GM19099 (cell line): Measurements from ENCODE around the gene NHEJ1.

Experiments used
- POLR2A ChIP-seq: IDR thresholded peaks from 3 replicates; pipeline ENCODE4 v1.6.1; 2011; ENCODE audit warnings: low read depth; ENCODE audit not compliant: insufficient read length; ENCODE audit errors: extremely low read depth

NHEJ1 gene

GRCh38 chr2:219149667-219150066 is 10.9 kb downstream of the NHEJ1 start:
- TF ChIP-seq POLR2A = no peak

- TF ChIP-seq POLR2A = no peak
These were observed 18.3 kb downstream of the NHEJ1 start for GRCh38 chr2:219142329-219142728.

- TF ChIP-seq POLR2A = no peak
These were observed 19.9 kb downstream of the NHEJ1 start for GRCh38 chr2:219140722-219141121.

- TF ChIP-seq POLR2A = no peak
These were observed 26.6 kb downstream of the NHEJ1 start for GRCh38 chr2:219133976-219134375.

GRCh38 chr2:219131744-219132143 is 28.9 kb downstream of the NHEJ1 start:
- no peak for TF ChIP-seq POLR2A

- no peak for TF ChIP-seq POLR2A
These were observed 29.3 kb downstream of the NHEJ1 start for GRCh38 chr2:219131327-219131726.

GRCh38 chr2:219129589-219129988 is 31.0 kb downstream of the NHEJ1 start:
- TF ChIP-seq POLR2A = no peak

- TF ChIP-seq POLR2A = no peak
These were observed 32.2 kb downstream of the NHEJ1 start for GRCh38 chr2:219128396-219128795.

GRCh38 chr2:219127037-219127635 is 33.5 kb downstream of the NHEJ1 start:
- no peak for TF ChIP-seq POLR2A

- no peak for TF ChIP-seq POLR2A
These were observed 34.1 kb downstream of the NHEJ1 start for GRCh38 chr2:219126555-219126954.

GRCh38 chr2:219125886-219126270 is 34.7 kb downstream of the NHEJ1 start:
- no peak for TF ChIP-seq POLR2A

GRCh38 chr2:219125225-219125885 is 35.3 kb downstream of the NHEJ1 start:
- no peak for TF ChIP-seq POLR2A

- TF ChIP-seq POLR2A = no peak
These were observed 36.1 kb downstream of the NHEJ1 start for GRCh38 chr2:219124381-219125110.

GRCh38 chr2:219123356-219124135 is 37.1 kb downstream of the NHEJ1 start:
- TF ChIP-seq POLR2A = no peak
